AG09319 (cell line): ENCODE data around the gene ACCSL.

ENCODE experiments used
- DNase-seq: peaks from one replicate; pipeline ENCODE4 v3.0.0-alpha.2; 2010; ENCODE audit warnings: low read depth; ENCODE audit errors: extremely low read depth
- TF ChIP-seq, protein P1 (sequence below): IDR thresholded peaks from 2 replicates; pipeline ENCODE4 v1.5.1; 2011; ENCODE audit warnings: low read depth, mild to moderate bottlenecking, inconsistent platforms, low read length, moderate library complexity

Gene ACCSL

DNA sequence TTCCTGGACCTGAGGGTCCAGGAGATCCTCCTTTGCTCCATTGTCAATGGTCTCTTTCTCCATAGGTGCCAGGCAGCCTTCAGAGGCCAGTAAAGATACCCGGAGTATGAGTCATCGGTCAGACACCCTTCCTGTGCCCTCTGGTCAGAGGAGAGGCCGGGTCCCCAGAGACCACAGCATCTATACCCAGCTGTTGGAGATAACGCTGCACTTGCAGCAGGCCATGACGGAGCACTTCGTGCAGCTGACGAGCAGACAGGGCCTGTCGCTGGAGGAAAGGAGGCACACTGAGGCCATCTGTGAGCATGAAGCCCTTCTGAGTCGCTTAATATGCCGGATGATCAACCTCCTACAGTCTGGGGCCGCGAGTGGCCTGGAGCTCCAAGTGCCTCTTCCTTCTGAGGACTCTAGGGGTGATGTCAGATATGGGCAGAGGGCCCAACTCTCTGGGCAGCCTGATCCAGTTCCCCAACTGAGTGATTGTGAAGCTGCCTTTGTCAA lies at the start of gene ACCSL:
Gene ACCSL (plus strand): TSS at position 51 of the 501 bp plus-strand sequence. CDS start 56 bp downstream, at position 107.
- no peak for DNase-seq
- TF ChIP-seq, protein P1, sequence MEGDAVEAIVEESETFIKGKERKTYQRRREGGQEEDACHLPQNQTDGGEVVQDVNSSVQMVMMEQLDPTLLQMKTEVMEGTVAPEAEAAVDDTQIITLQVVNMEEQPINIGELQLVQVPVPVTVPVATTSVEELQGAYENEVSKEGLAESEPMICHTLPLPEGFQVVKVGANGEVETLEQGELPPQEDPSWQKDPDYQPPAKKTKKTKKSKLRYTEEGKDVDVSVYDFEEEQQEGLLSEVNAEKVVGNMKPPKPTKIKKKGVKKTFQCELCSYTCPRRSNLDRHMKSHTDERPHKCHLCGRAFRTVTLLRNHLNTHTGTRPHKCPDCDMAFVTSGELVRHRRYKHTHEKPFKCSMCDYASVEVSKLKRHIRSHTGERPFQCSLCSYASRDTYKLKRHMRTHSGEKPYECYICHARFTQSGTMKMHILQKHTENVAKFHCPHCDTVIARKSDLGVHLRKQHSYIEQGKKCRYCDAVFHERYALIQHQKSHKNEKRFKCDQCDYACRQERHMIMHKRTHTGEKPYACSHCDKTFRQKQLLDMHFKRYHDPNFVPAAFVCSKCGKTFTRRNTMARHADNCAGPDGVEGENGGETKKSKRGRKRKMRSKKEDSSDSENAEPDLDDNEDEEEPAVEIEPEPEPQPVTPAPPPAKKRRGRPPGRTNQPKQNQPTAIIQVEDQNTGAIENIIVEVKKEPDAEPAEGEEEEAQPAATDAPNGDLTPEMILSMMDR: no peak

DNA sequence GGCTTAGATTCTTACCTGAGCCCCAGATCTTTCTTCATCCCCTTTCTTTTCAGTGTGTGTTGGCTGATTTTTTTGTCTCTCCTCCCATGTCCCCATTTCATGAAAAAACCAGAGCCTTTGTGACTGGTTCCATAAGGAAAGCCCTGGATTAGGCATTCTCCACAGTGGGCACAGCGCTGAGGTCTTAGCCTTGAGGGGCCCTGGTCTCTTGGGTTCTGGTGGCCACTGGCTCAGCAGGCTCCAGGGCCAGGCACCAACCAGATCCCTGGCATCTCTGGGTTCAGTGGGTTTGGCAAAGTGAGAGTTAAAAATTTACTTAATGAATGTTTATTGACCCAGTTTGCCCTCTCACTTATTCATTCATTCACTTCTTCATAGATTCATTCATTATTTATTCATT lies 49.5 kb upstream of the ACCSL start:
- TF ChIP-seq, protein P1: no peak
- no peak for DNase-seq

DNA sequence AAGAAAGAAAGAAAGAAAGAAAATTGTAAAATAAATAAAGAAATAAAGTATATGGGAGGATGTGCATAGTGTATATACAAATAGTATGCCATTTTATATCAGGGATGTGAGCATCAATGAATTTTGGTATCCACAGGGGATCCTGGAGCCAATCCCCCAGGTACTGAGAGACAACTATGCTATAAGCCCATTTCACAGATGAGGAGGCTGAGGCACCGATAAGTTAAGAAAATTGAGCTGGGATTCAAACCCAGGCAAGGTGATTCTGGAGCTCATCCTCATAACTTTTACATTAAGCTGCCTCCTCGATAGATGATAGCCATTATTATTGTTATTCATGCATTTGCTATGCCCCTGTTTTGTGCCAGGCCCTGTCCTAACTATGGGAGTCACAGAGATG lies 47.0 kb upstream of the ACCSL start:
- TF ChIP-seq, protein P1: no peak
- no peak for DNase-seq

DNA sequence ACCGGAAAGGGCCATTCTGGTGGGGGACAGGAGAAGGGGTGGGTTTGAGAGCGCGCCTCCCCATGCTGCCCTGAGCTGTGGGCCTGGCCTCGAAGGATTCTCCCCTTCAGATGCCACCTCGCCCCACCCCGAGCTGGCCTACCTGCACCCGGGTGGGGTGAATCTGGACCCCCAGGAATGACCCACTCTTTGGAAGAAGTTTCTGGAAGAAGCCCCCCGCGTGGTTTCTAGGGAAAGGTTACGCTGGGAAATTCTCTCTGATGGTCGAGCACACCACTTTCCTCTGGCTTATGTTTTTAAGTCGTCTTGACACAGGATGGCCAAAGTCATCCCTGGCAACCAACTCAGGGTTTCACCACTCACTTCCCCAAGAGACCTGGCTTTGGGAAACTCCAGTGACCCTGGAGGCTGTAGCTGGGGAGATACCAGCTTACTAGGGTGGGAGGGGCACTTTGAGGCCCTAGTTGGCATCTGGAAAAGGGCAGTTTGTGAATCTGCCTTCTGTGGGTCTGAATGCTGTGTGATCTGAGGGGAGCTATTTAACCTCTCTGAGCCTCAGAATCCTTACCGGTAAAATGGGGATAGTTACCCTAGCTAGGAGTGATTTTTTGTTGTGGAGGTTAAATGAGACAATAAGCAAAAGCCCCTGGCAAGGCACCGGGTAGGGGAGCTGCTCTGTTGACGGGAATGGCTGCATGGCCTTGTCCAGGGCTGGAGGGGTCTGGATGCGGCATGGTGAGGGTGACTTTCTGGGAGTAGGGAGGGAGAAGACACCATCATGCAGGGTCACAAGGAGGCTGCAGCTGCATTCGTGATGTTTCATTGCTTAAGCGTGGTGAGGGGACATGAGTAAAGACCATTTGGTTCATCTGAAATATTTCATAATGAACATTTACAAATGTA lies 45.3 kb upstream of the ACCSL start:
- DNase-seq: no peak
- TF ChIP-seq, protein P1: no peak

DNA sequence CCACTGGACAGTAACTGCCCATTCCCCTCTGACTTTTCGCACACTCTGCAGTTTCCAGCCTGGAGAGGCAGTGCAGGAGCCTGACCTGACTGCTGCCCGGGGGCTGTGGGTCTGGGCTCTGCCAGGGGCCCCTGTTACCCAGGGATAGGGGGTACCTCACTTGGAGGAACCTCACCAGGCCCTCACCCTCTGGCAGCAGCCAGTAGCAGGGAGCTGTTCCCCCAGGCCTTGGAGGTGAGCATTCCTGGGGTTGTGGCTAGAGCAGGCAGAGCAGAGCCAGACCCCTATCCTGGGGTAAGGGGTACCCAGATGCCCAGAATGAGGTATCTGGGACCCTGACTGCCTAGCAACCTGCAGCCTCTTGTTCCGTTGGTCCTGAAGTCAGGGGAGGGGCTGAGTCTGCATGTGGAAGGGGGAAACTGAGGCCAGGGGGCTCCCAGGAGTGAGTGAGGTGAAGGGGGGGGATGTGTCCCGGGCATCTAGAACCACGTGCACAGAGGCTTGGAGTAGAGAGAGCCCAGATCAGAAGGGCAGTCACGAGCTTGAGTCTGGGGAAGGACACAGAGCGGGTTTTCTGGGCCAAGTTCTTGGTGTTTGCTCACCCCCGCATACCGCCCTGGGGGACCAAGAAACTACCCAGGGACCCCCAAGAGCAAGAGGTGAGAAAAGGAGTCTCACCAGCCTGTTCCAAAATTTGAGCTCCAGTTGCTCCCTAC lies 43.9 kb upstream of the ACCSL start:
- DNase-seq: no peak
- TF ChIP-seq, protein P1: no peak

DNA sequence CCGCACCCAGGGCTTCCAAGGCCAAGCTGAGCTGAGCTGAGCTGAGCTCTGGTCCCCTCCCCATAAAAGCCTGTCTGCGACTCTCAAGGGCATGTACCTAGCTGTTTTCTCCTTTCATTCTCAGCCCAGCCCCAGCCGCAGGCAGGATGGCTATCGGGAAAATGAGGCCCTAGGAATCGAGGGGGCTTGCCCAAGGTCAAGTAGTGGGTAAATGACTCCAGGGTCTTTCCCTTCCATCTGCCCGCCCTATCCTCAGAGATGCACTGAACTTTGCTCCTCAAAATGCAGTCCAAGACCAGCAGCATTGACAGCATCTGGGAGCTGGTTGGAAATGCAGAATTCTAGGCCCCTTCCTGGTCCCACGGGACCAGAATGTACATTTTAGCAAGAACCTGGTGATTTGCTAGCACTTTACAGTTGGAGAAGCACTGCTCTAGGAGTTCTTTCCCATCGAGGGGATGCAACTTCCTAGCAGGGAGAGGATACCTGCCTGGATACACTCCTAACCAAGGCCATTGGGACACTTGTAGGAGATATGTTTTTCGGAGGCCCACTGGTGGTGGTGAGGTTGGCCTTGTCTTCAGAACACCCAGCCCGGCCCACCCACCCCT lies 43.2 kb upstream of the ACCSL start:
- TF ChIP-seq, protein P1: no peak
- DNase-seq: no peak
